Measurements from ENCODE around the gene PLD1.

The PLD1 gene

GRCh38 chr3:171744158-171744741 is 66.0 kb downstream of the PLD1 start:
- Histone ChIP-seq H3K9me3 (ENCODE audit: control insufficient read depth, insufficient read depth, low read depth, low read length) (no peaks in the 10 kb centered on the region), H3K4me1 (ENCODE audit: control insufficient read depth, insufficient read depth, low read length) (peaks cover 4% of the 10 kb centered on the region), H3K4me3 (ENCODE audit: low read depth, low read length) (no peak overlapping the region), H3K27ac (ENCODE audit: extremely low read depth, low read depth, low read length) (no peak overlapping the region), H3K36me3 (ENCODE audit: control insufficient read depth in 2 of 2, insufficient read depth in 1 of 2, low read length in 2 of 2) (peaks cover 0 to 3% of the 10 kb centered on the region in 2 experiments; a peak in 1 of 3 replicates)
- ChIA-PET CTCF (interaction anchor here (0.6 to 1.1 kb wide), 2 partner anchors 21 to 22 kb away, joined by 3 to 4 read pairs; no protein-coding TSS in a partner anchor), POLR2A (no interaction called here)
- TF ChIP-seq BCL6B (tag by site-specific recombination; IDR thresholded peaks at IDR 0.05) (no peak), ZNF366 (tag by site-specific recombination; conservative IDR thresholded peaks at IDR 0.05) (no peak), ZNF114 (tag by site-specific recombination; IDR thresholded peaks at IDR 0.05) (no peak), ZNF692 (tag by site-specific recombination; IDR thresholded peaks at IDR 0.05) (no peak), ZNF677 (tag by site-specific recombination; IDR thresholded peaks at IDR 0.05) (no peak), ZNF561 (tag by site-specific recombination; IDR thresholded peaks at IDR 0.05; ENCODE audit: borderline replicate concordance) (no peak), ZNF548 (tag by site-specific recombination; IDR thresholded peaks at IDR 0.05) (no peak), ZNF426 (tag by site-specific recombination; IDR thresholded peaks at IDR 0.05) (no peak), HOXD13 (CRISPR knock-in tag; IDR thresholded peaks at IDR 0.05; ENCODE audit: borderline replicate concordance) (no peak), ZNF580 (tag by site-specific recombination; IDR thresholded peaks at IDR 0.05) (no peak), ZNF488 (tag by site-specific recombination; IDR thresholded peaks at IDR 0.05) (no peak), WT1 (tag by site-specific recombination; IDR thresholded peaks at IDR 0.05) (no peak), ZNF791 (tag by site-specific recombination; IDR thresholded peaks at IDR 0.05) (no peak), ZSCAN30 (tag by site-specific recombination; IDR thresholded peaks at IDR 0.05) (no peak), ZFHX2 (tag by site-specific recombination; conservative IDR thresholded peaks at IDR 0.05) (no peak), ZNF623 (tag by site-specific recombination; IDR thresholded peaks at IDR 0.05) (no peak), RBAK (tag by site-specific recombination; IDR thresholded peaks at IDR 0.05) (no peak), ZNF785 (tag by site-specific recombination; IDR thresholded peaks at IDR 0.05) (no peak)
- TF ChIP-seq, protein P1, sequence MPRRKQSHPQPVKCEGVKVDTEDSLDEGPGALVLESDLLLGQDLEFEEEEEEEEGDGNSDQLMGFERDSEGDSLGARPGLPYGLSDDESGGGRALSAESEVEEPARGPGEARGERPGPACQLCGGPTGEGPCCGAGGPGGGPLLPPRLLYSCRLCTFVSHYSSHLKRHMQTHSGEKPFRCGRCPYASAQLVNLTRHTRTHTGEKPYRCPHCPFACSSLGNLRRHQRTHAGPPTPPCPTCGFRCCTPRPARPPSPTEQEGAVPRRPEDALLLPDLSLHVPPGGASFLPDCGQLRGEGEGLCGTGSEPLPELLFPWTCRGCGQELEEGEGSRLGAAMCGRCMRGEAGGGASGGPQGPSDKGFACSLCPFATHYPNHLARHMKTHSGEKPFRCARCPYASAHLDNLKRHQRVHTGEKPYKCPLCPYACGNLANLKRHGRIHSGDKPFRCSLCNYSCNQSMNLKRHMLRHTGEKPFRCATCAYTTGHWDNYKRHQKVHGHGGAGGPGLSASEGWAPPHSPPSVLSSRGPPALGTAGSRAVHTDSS (tag by site-specific recombination; IDR thresholded peaks at IDR 0.05): no peak

Data from HEK293 (cell line).